ENCODE results near the gene LSAMP. TPM values are rescaled to one million over a fixed set of nuclear protein-coding genes. Genes with fewer than 3 reads are reported as not detected.
A peak's percentile ranks its signal among the peaks of the same experiment; 100 is the strongest.

Gene LSAMP
- total RNA-seq, 1 experiment from 2014 or later: 45.1 TPM

DNA sequence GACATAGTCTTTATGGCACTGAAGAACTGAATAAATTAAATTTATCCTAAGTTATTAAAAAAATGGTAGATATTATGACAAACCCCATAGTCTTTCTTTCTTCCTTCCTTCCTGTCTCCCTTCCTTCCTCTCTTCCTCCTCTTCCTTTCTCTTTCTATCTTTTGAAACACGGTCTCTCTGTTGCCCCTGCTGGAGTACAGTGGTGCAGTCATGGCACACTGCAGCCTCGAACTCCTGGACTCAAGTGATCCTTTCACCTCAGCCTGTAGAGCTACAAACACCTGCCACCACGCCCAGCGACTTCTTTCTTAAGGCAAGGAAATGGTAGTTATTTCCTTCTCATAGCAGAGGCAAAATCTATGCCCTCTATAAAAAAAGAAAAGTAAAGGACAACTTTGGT lies 467.4 kb downstream of the LSAMP start:
- DNase-seq (ENCODE audit: low spot score): no peak
- in situ Hi-C loops (cut with HindIII; ENCODE audit: low sequenced_read_pairs): no loop called here

DNA sequence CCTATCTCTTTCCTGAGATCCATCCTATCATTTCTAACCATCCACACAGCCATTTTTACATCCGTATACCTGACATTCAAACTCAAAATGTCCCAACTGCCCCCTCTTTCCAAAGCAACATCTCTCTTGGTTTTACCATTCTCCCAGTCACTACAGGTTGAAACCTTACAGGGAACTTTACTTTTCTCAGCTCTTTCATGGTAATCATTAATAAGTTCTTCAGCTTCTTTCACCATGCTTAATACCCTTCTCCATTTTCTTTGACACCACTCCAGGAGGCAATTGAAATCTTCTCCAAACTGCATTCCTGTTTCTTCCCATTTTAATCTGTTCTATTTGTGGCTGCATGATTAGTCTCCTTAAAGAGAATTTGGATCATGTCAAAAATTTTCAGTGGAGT lies 469.5 kb downstream of the LSAMP start:
- in situ Hi-C loops (cut with HindIII; ENCODE audit: low sequenced_read_pairs): no loop called here
- no peak for DNase-seq (ENCODE audit: low spot score)

DNA sequence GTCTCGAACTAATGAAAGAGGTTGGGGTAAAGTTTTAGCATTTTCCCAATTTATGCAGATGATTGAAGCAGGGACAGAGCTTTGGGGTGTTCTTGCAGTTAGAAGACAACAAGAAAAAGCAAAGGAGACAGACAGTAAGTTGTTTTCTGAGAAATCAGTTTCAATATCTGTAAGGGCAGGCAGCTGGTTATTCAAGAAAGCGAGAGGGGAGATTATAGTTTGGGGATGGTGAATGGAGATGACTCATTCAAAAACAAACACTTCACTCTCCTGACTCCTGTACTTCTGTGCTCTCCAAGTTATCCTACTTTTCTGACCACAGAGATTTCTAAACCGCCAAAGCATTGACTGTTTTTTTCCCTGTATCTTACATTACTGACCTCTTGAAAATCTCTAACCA lies 469.9 kb downstream of the LSAMP start:
- DNase-seq (ENCODE audit: low spot score): no peak
- in situ Hi-C loops (cut with HindIII; ENCODE audit: low sequenced_read_pairs): no loop called here

DNA sequence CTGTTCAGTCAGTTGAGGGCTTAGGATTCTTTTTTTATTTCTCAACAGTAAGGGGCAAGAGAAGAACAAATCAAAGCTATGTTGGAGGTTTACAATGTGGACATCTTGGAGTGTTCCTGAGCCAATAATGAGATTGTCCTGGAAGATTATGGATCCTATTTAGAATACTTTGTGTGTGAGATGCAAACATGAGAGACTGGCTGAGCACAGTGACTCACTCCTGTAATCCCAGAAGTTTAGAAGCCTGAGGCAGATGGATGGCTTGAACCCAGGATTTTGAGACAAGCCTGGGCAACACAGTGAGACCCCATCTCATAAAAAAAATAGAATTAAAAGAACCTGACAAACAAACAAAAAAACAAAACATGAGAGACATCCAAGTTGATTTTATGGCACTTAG lies 470.3 kb downstream of the LSAMP start:
- in situ Hi-C loops (cut with HindIII; ENCODE audit: low sequenced_read_pairs): no loop called here
- DNase-seq (ENCODE audit: low spot score): no peak

GRCh38 chr3:115968871-115969270 lies 476.4 kb downstream of the LSAMP start:
- in situ Hi-C loops (cut with HindIII; ENCODE audit: low sequenced_read_pairs): no loop called here
- no peak for DNase-seq (ENCODE audit: low spot score)

DNA sequence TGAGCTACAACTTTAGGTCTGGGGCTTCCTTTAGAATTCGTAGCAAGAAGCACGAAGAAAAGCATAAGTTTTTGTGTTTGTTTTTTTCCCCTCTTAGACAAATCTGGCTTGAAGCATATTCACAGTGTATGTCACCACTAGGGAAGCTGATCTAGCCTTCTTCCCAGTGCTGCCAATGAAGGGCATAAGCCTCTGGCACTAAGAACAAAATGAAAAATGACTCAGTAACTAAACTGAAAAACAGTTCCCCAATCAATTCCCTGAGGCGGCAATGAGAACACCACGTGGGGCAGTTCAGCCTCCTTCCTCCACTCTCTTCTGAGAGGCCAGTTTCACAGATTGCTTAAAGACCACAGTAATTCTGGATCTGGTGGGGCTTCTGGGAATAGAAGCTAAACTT lies 483.9 kb downstream of the LSAMP start:
- peak; percentile 65 for DNase-seq (ENCODE audit: low spot score)
- in situ Hi-C loops (cut with HindIII; ENCODE audit: low sequenced_read_pairs): no loop called here

DNA sequence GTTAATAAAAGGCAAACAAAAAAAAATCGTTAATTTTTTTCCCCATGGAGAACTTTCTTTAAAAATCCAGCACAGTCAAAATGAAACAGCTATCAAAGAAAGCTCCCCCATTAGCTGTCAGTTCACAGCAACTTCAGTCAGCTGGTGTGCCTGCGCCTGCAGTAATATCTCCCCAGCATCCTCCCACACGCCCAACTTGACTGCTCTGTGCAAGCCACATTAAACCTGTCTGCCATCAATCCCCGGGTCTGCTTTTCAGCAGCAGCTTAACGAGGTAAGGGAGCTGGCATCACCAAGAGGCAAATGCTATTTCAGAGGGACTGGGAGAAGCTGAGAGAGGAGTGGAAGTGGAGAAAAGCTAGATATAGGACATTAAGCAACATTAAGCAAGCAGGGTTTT lies 484.5 kb downstream of the LSAMP start:
- in situ Hi-C loops (cut with HindIII; ENCODE audit: low sequenced_read_pairs): no loop called here

DNA sequence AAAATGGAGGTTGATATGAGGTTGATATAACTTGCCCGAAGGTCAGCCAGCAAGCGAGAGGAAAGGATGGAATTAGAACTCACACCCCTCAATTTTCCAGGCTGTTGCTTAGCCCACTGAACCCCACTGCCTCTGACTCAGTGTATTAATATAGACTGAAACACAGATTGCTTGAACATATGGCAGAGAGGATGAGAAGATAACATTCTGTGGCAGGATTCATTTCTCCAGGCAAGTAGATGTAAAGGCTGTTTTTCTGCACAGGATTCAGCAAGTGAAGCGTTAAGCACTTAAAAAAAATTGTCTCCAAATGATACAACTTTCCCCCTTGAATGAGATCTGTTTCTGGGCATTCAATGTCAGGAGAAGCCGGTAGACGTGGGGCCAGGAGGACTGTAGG lies 486.8 kb downstream of the LSAMP start:
- DNase-seq (ENCODE audit: low spot score): peak; percentile 80
- in situ Hi-C loops (cut with HindIII; ENCODE audit: low sequenced_read_pairs): no loop called here

More for the DNA sequence above, 484.5 kb downstream of the LSAMP start:
- peak; percentile 72 for DNase-seq (ENCODE audit: low spot score)

DNA sequence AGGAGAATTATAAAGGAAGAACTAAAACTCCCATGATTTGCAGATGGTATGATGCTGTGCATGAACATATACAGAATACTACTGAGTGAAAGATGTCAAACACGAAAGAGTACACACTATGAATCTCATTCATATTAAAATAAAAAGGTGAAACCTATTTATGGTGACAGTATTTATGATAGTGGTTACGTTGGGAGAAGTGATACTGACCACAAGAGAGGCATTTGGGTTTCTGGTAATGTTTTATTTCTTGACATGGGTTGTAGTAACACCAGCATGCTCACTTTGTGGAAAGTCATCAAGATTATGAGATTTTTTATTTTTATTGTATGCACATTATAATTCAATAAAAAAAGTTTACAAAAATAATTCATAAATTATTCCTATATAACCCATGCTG lies 498.0 kb downstream of the LSAMP start:
- in situ Hi-C loops (cut with HindIII; ENCODE audit: low sequenced_read_pairs): no loop called here
- no peak for DNase-seq (ENCODE audit: low spot score)

- in situ Hi-C loops (cut with HindIII; ENCODE audit: low sequenced_read_pairs): no loop called here
- no peak for DNase-seq (ENCODE audit: low spot score)
Observed at GRCh38 chr3:115943579-115943978, 501.7 kb downstream of the LSAMP start.

DNA sequence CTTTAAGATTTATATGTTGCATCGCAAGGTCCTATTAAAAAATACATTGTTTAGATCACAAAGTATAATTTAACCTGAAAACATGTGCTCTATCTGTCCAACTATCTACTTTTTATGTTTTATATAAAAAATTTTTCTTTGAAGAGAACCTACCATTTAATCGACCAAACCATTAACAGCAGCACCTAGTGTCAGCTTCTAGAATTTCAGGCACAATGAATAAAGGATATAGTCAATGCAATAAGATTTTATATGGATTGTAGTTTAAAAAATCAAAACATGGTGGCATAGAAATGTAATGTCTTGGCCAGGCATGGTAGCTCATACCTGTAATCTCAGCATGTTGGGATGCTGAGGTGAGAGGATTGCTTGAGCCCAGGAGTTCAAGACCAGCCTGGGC lies 508.2 kb downstream of the LSAMP start:
- in situ Hi-C loops (cut with HindIII; ENCODE audit: low sequenced_read_pairs): no loop called here
- DNase-seq (ENCODE audit: low spot score): no peak

DNA sequence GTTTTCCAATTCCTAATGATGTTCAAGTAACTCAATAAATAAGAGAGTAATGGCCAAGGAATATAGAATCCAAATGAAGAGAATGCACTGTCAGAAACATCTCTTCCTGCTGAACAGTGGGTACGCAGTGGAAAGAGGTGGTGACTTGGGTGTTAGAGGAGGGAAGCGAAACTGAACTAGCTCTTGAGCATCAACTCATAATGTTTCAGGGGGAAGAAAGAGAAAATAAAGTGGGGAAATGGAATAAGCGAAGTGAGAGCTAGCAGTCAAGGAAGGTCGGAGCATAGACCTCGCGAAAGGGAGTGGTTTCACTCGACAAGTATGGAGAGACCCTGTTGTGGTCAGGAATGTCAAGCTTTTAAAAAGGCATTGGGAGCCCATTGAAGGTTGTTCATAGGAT lies 512.5 kb downstream of the LSAMP start:
- no peak for DNase-seq (ENCODE audit: low spot score)
- in situ Hi-C loops (cut with HindIII; ENCODE audit: low sequenced_read_pairs): no loop called here

DNA sequence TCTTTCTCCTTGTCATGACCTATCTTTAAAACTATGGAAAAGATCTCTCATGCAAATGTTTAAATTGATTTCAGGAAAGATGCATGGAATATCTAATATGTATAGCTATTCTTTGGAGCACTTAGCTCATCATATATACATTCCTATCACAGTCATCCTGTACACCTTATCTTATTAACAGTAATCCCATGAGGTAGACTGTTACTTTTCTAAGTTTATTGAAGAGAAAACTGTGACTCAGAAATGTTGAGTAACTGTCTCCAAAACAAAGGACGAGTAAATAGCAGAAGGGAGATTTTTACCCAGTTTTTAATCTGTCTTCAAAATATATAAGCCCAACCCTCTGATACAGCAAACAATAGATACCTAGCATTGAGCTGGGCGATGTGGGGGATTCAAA lies 513.7 kb downstream of the LSAMP start:
- in situ Hi-C loops (cut with HindIII; ENCODE audit: low sequenced_read_pairs): no loop called here

GRCh38 chr3:115930922-115931321 lies 514.4 kb downstream of the LSAMP start:
- DNase-seq (ENCODE audit: low spot score): no peak
- in situ Hi-C loops (cut with HindIII; ENCODE audit: low sequenced_read_pairs): no loop called here

More for the DNA sequence above, 513.7 kb downstream of the LSAMP start:
- DNase-seq (ENCODE audit: low spot score): no peak

- in situ Hi-C loops (cut with HindIII; ENCODE audit: low sequenced_read_pairs): no loop called here
- no peak for DNase-seq (ENCODE audit: low spot score)
Observed at GRCh38 chr3:115930168-115930567, 515.1 kb downstream of the LSAMP start.

GRCh38 chr3:115928376-115928775 lies 516.9 kb downstream of the LSAMP start:
- in situ Hi-C loops (cut with HindIII; ENCODE audit: low sequenced_read_pairs): no loop called here
- no peak for DNase-seq (ENCODE audit: low spot score)

- in situ Hi-C loops (cut with HindIII; ENCODE audit: low sequenced_read_pairs): no loop called here
- peak; percentile 40 for DNase-seq (ENCODE audit: low spot score)
Observed at GRCh38 chr3:115927197-115927596, 518.1 kb downstream of the LSAMP start.

DNA sequence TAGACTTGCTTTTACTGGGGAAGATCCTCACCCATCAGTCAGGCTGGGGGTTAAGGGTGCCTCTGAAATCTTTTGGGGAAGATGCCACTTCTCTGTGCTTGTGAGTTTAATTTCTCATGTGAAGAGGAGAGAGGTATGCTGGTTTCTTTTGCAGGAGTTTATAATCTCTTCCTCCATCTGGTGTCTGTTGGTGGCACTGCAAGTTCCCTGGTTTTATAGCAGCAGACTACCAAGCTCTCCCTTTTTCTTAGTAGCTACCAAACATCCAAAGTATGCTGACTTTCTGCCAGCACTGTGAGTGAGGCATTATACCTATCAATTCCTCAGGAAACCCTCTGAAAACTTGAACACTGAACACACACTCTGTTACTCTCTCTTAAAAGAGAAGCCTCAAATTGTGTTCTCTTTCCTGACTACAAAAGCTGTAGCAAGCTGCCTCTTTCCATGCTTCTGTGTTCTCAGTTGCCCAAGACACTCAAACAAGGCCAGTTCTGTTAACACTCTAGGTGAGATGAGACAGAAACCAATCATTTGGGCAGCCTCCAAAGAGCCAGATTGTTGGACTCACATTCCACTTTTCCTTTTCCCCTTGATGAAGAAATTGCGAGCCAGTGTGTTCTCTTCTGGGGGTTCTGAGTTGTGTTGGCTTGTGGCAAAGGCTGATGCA lies 522.5 kb downstream of the LSAMP start:
- in situ Hi-C loops (cut with HindIII; ENCODE audit: low sequenced_read_pairs): no loop called here
- DNase-seq (ENCODE audit: low spot score): peak; percentile 84

- DNase-seq (ENCODE audit: low spot score): no peak
- in situ Hi-C loops (cut with HindIII; ENCODE audit: low sequenced_read_pairs): no loop called here
Observed at GRCh38 chr3:115921711-115922110, 523.6 kb downstream of the LSAMP start.

GRCh38 chr3:115918900-115919299 lies 526.4 kb downstream of the LSAMP start:
- no peak for DNase-seq (ENCODE audit: low spot score)
- in situ Hi-C loops (cut with HindIII; ENCODE audit: low sequenced_read_pairs): no loop called here

- DNase-seq (ENCODE audit: low spot score): no peak
- in situ Hi-C loops (cut with HindIII; ENCODE audit: low sequenced_read_pairs): no loop called here
Observed at GRCh38 chr3:115916866-115917265, 528.4 kb downstream of the LSAMP start.

DNA sequence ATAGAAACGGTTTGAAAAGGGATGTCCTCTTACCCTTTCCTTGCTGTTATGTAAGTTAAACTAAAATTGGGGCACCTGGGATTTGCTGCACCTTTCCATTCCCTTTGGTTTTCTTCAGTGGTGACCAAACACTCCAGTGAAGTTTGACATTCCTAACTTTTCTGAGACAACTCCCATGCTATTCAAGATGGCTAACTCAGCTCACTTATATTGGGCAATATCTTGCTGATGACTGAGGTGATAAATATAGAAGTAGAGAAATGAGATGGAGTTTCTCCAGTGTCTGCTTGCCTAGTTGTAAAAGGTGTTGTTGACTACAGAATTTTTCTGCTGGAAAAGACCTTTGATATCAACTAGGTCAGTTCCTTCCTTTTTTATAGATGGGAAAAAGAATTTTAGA lies 530.2 kb downstream of the LSAMP start:
- no peak for DNase-seq (ENCODE audit: low spot score)
- in situ Hi-C loops (cut with HindIII; ENCODE audit: low sequenced_read_pairs): no loop called here

All from G401 (cell line).